Suprapubic skin (tissue), 4 donors: ENCODE data around the gene POLL. TPM values are rescaled to one million over a fixed set of nuclear protein-coding genes. Genes with fewer than 3 reads are reported as not detected.

ENCODE experiments used
- DNase-seq, 2 donors: peaks; one replicate each; pipeline ENCODE4 v3.0.0-alpha.2; 2019; ENCODE audit warnings: low spot score in 2 of 2
- H3K27ac ChIP-seq: fragments of 200-600 bp; sonication (generic); one replicate; pipeline ENCODE4 v1.5.1; 2019
- H3K27me3 ChIP-seq: fragments of 200-600 bp; sonication (generic); one replicate; pipeline ENCODE4 v1.5.1; 2019
- H3K36me3 ChIP-seq: fragments of 200-600 bp; sonication (generic); one replicate; pipeline ENCODE4 v1.5.1; 2019
- H3K4me1 ChIP-seq: fragments of 200-600 bp; sonication (generic); one replicate; pipeline ENCODE4 v1.5.1; 2019
- H3K4me3 ChIP-seq: fragments of 200-600 bp; sonication (generic); one replicate; pipeline ENCODE4 v1.5.1; 2019; ENCODE audit warnings: mild to moderate bottlenecking
- H3K9me3 ChIP-seq: fragments of 200-600 bp; sonication (generic); one replicate; pipeline ENCODE4 v1.5.1; 2019
- CTCF ChIP-seq, 2 donors: fragments of 200-600 bp in 1 of 2; fragments of 450-650 bp in 1 of 2; sonication (generic) in 1 of 2; IDR thresholded peaks; one replicate each; pipeline ENCODE4 v1.5.1; 2016 to 2019; ENCODE audit warnings: antibody characterized with exemption in 2 of 2, mild to moderate bottlenecking in 1 of 2, moderate library complexity in 1 of 2
- EP300 ChIP-seq: sonication (generic); formaldehyde crosslinking; IDR thresholded peaks from one replicate; pipeline ENCODE4 v1.6.1; 2017; ENCODE audit warnings: antibody characterized with exemption
- POLR2A ChIP-seq, 2 donors: fragments of 450-650 bp; IDR thresholded peaks; one replicate each; pipeline ENCODE4 v1.6.1; 2017; ENCODE audit warnings: antibody characterized with exemption in 2 of 2, mild to moderate bottlenecking in 2 of 2, moderate library complexity in 2 of 2
- POLR2AphosphoS5 ChIP-seq, 3 donors: sonication (generic); formaldehyde crosslinking; IDR thresholded peaks; one replicate each; pipeline ENCODE4 v1.6.1; 2017; ENCODE audit warnings: antibody characterized with exemption in 3 of 3
- WGBS: methylation state at CpG from one replicate; pipeline ENCODE4 v1.1.5; 2018; 5-methylcytosine and 5-hydroxymethylcytosine counted together
- total RNA-seq, 4 donors: library from RNA; depleted of rRNA; stranded (reverse); fragments of >200 nt; gene quantifications; one replicate each; pipeline ENCODE4 v1.1.0, GENCODE V29; 2016

POLL gene
- total RNA-seq, 4 donors from 2014 or later: 13.5 to 32.3 (median 20.6) TPM

GRCh38 chr10:101563497-101564040 is 24.5 kb downstream of the POLL start:
- no peaks in the 10 kb centered on the region for H3K36me3 ChIP-seq
- DNase-seq: peak in 1 of 2 donors; percentile 47
- H3K4me3 ChIP-seq: no peak overlapping the region
- TF ChIP-seq EP300 (no peak), POLR2A (IDR thresholded peaks at IDR 0.05) (no peak), CTCF (IDR thresholded peaks at IDR 0.05) (no peak), POLR2AphosphoS5 (IDR thresholded peaks at IDR 0.05) (no peak)
- no peak overlapping the region for H3K27ac ChIP-seq
- peaks cover 65% of the 10 kb centered on the region for H3K27me3 ChIP-seq
- 75% methylated on average over 11 of the region's 11 CpGs for WGBS
- H3K4me1 ChIP-seq: peaks cover 15% of the 10 kb centered on the region
- no peaks in the 10 kb centered on the region for H3K9me3 ChIP-seq

- H3K27ac ChIP-seq: no peak overlapping the region
- TF ChIP-seq EP300: no peak
- TF ChIP-seq POLR2A (IDR thresholded peaks at IDR 0.05): no peak
- no peak for TF ChIP-seq POLR2AphosphoS5 (IDR thresholded peaks at IDR 0.05)
- no peak for TF ChIP-seq CTCF (IDR thresholded peaks at IDR 0.05)
- H3K36me3 ChIP-seq: no peaks in the 10 kb centered on the region
- no peaks in the 10 kb centered on the region for H3K9me3 ChIP-seq
- H3K27me3 ChIP-seq: peaks cover 60% of the 10 kb centered on the region
- H3K4me3 ChIP-seq: no peak overlapping the region
- no peak for DNase-seq
- 59% methylated on average over 3 of the region's 3 CpGs for WGBS
- peaks cover 20% of the 10 kb centered on the region for H3K4me1 ChIP-seq
Measured at GRCh38 chr10:101563007-101563406, 25.1 kb downstream of the POLL start.

GRCh38 chr10:101562231-101562630 is 25.8 kb downstream of the POLL start:
- no peak for TF ChIP-seq POLR2AphosphoS5 (IDR thresholded peaks at IDR 0.05)
- TF ChIP-seq CTCF (IDR thresholded peaks at IDR 0.05): no peak
- no peak for TF ChIP-seq EP300
- TF ChIP-seq POLR2A (IDR thresholded peaks at IDR 0.05): no peak
- WGBS: 90% methylated on average over 5 of the region's 5 CpGs
- Histone ChIP-seq H3K27me3 (peaks cover 53% of the 10 kb centered on the region), H3K4me3 (no peak overlapping the region), H3K27ac (no peak overlapping the region), H3K9me3 (no peaks in the 10 kb centered on the region), H3K4me1 (peaks cover 26% of the 10 kb centered on the region), H3K36me3 (no peaks in the 10 kb centered on the region)
- DNase-seq: no peak

GRCh38 chr10:101561068-101561915 is 26.8 kb downstream of the POLL start:
- Histone ChIP-seq H3K36me3 (no peaks in the 10 kb centered on the region), H3K27me3 (peaks cover 44% of the 10 kb centered on the region), H3K27ac (no peak overlapping the region), H3K4me1 (peaks cover 20% of the 10 kb centered on the region), H3K4me3 (no peak overlapping the region), H3K9me3 (no peaks in the 10 kb centered on the region)
- DNase-seq: no peak
- WGBS: 68% methylated on average over 8 of the region's 15 CpGs
- TF ChIP-seq EP300 (no peak), CTCF (IDR thresholded peaks at IDR 0.05) (no peak), POLR2A (IDR thresholded peaks at IDR 0.05) (no peak), POLR2AphosphoS5 (IDR thresholded peaks at IDR 0.05) (no peak)

- DNase-seq: no peak
- Histone ChIP-seq H3K27ac (no peak overlapping the region), H3K36me3 (no peaks in the 10 kb centered on the region), H3K4me1 (peaks cover 17% of the 10 kb centered on the region), H3K9me3 (no peaks in the 10 kb centered on the region), H3K4me3 (no peak overlapping the region), H3K27me3 (peaks cover 36% of the 10 kb centered on the region)
- no peak for TF ChIP-seq POLR2A (IDR thresholded peaks at IDR 0.05)
- TF ChIP-seq POLR2AphosphoS5 (IDR thresholded peaks at IDR 0.05): no peak
- TF ChIP-seq CTCF (IDR thresholded peaks at IDR 0.05): no peak
- TF ChIP-seq EP300: no peak
- WGBS: 75% methylated on average over 1 of the region's 2 CpGs
Measured at GRCh38 chr10:101560298-101561067, 27.6 kb downstream of the POLL start.
